ENCODE measurements around the gene PHACTR3.

DNA sequence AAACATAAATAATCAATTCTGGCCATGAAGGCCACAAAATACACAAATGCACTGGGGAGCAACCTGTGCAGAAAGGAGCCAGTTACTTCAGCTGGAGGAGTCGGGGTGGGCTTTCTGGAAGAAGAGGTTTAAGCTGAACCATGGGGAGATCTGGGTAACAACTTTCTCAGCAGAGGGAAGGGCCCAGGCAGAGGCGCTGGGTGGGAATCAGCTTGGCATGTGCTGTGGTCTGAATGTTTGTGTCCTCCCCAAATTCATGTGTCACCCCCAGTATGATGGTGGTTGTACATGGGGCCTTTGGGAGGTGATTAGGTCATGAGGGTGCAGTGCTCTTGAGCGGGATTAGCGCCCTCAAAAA, 221.2 kb downstream of the PHACTR3 start:
- TF ChIP-seq, protein P1, sequence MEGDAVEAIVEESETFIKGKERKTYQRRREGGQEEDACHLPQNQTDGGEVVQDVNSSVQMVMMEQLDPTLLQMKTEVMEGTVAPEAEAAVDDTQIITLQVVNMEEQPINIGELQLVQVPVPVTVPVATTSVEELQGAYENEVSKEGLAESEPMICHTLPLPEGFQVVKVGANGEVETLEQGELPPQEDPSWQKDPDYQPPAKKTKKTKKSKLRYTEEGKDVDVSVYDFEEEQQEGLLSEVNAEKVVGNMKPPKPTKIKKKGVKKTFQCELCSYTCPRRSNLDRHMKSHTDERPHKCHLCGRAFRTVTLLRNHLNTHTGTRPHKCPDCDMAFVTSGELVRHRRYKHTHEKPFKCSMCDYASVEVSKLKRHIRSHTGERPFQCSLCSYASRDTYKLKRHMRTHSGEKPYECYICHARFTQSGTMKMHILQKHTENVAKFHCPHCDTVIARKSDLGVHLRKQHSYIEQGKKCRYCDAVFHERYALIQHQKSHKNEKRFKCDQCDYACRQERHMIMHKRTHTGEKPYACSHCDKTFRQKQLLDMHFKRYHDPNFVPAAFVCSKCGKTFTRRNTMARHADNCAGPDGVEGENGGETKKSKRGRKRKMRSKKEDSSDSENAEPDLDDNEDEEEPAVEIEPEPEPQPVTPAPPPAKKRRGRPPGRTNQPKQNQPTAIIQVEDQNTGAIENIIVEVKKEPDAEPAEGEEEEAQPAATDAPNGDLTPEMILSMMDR (optimal IDR thresholded peaks at IDR 0.05 in 1 of 3, IDR thresholded peaks at IDR 0.05 in 1 of 3, conservative IDR thresholded peaks at IDR 0.05 in 1 of 3; ENCODE audit: extremely low read depth in 1 of 3, insufficient read depth in 2 of 3, low read length in 3 of 3) = no peak
- TF ChIP-seq EZH2 (IDR thresholded peaks at IDR 0.05; ENCODE audit: low read length) = no peak
